Measurements from ENCODE around the gene MAP7D2. TPM values are rescaled to one million over a fixed set of nuclear protein-coding genes. Genes with fewer than 3 reads are reported as not detected.
"Not testable (repeated sequence)": the region's sequence is repeated elsewhere in the genome, so short reads cannot be mapped to it uniquely, and the experiment has no call there.

The MAP7D2 gene
- total RNA-seq: 0.22 TPM

DNA sequence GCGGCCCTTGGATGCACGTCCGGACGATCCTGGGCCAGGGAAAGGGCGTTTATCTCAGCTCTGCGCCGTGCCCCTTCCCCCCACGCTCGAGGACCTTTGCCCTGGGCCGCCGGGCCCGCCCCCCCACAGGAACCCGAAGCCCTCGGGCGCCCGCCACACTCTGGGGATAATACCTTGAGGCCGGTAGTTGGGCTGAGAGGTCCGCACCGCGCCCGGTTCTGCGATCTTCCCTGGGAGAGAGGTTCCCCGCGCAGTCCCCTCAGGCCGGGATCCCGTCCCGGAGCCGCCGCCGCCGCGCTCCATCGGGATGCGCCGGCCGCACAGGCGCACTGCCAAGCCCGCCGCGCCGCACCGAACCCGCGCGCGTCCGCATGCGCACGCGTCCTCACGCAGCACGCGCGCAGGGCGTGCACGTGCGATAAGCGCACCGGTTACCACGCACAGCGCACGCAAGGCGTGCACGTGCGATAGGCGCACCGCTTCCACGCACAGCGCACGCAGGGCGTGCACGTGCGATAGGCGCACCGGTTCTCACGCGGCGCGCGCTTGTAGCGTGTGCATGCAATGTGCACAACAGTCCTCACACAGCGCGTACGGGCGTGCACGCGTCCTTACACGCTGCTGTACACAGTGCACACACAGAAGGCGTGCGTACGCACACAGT lies at the start of gene MAP7D2:
Gene MAP7D2, minus strand, starts transcription at position 331 of the 664 bp plus-strand sequence. Its CDS starts 28 bp downstream, at position 303.
- ATAC-seq (no peak), DNase-seq (ENCODE audit: low spot score) (no peak)
- intact Hi-C loops (cut with DNase I): no loop called here

DNA sequence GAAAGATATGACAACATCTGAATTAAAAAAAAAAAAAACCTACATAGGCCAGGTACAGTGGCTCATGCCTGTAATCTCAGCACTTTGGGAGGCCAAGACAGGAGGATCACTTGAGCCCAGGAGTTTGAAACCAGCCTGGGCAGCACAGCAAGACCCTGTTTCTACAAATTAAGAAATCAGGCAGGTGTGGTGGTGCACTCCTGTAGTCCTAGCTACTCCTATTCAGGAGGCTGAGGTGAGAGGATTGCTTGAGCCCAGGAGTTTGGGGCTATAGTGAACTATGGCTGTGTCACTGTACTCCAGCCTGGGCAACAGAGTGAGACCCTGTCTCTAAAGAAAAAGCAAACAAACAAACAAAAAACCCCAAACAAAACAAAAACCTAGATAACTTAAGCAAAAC lies 45.8 kb upstream of the MAP7D2 start:
- intact Hi-C loops (cut with DNase I); ATAC-seq; DNase-seq (ENCODE audit: low spot score): not testable (repeated sequence)

DNA sequence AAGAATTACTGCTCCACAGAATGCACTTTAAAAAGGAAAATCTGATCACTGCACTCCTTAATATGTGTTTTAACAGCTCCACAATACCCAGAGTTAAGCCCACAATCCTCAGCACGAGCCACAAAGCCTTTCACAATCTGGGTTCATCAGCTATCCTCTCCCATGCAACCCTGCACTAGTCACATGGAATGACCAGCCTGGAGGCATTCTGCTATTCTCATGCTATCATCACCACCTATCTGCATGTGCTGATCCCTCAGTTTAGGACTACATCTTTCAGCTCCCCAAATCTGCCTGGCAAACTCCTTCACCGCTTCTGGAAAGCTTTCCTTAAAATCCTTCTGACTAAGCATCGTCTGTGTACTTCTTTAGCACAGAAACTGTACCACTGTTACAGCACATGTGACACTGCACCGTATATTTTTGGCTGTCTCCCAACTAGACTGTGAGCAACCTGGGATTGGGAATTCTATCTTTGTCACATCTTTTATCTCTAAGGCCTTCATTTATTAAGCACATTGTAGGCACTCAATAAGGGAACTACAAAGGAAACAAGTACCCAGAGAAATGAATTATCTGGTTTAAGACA lies 43.2 kb upstream of the MAP7D2 start:
- DNase-seq (ENCODE audit: low spot score) (no peak), ATAC-seq (no peak)
- intact Hi-C loops (cut with DNase I): no loop called here

DNA sequence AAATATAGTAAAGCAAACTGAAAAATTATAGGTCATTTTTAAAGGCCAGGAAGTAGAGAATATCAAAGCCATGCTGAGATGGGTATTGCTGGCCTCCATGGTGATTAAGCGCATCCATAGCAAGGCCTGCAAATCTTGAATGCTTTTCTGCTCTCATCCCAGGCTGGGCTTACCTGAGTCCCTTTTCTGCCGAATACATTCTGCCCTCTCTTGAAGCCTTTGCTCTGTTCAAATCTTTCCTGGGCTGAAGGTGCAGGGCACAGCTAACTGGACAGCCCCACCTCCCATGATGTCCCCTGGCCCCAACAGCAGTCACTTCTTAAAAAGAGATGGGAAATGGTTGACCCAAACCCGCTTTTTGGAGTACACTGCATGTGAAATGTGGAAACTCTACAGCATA lies 35.0 kb upstream of the MAP7D2 start:
- intact Hi-C loops (cut with DNase I): no loop called here

DNA sequence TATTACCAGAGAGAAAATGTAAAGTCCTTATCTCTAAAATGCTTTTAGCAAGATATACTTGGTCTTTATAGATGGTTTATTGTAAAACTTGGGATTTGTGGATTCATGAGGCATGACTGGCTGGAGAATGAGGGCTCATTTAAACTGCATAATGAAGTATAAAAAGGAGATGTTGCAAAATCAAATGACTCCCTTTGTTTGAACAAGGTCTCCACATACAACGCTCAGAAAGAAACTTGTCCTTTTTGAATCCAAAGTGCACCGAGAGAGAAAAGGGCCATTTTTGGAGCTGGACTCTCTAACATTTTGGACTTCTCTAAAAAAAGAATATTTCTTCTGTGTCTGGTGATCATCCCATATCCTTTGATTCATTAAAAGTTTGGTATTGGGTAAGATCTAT lies 32.6 kb upstream of the MAP7D2 start:
- ATAC-seq (no peak), DNase-seq (ENCODE audit: low spot score) (no peak)
- intact Hi-C loops (cut with DNase I): no loop called here

More for the DNA sequence above, 35.0 kb upstream of the MAP7D2 start:
- DNase-seq (ENCODE audit: low spot score) (no peak), ATAC-seq (no peak)

DNA sequence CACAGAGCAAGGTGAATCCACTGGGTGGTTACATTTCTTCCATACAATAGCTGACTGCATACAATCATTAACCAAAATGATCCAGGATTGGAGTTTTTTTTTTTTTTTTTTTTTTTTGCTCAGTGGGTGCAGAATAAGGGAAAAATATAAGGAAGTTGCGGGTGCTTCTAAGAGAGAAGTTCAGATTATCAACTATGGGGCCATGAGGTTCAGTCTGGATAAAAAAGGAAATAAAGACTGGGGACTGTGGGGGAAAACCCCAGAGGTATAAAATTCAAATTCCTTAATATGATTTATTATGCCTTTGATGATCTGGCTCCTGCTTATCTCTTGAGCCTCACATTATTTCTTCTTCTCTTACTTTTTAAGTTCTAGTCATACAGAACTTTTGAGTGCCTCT lies 30.9 kb upstream of the MAP7D2 start:
- ATAC-seq (no peak), DNase-seq (ENCODE audit: low spot score) (no peak)
- intact Hi-C loops (cut with DNase I): no loop called here

DNA sequence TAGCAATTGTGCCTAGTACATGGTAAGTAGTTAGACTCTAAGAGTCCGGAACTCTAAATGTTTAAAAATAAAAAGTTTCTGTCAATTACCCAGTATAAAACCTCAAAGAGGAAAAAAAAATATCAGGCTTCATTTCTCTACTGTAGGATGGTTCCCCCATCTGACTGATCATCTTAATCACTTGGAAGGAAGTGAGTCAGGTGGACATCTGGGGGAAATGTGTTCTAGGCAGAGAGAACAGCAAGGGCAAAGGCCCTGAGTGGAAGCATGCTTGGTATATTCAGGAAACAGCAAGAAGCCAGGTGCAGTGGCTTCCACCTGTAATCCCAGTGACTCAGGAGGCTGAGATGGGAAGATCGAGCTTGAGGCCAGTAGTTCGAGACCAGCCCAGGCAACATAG lies 27.8 kb upstream of the MAP7D2 start:
- ATAC-seq: no peak
- intact Hi-C loops (cut with DNase I): no loop called here
- DNase-seq (ENCODE audit: low spot score): no peak

DNA sequence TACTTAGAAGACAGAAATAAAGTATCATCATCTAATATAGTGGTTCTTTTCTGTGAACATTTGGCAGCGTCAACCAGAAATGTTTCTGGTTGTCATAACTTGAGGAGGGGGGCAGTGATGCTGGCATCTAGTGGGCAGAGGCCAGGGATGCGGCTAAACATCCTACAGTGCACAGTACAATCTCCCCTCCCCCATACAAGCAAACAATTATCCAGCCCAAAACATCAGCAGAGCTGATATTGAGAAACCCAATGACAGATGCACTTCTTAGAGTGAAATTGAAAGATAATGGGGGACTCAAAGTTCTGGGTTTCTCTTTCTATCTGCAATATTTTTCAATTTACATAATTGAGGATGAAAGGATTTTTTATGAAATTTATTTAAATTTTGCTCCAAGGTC lies 26.9 kb upstream of the MAP7D2 start:
- no peak for DNase-seq (ENCODE audit: low spot score)
- ATAC-seq: no peak
- intact Hi-C loops (cut with DNase I): no loop called here

DNA sequence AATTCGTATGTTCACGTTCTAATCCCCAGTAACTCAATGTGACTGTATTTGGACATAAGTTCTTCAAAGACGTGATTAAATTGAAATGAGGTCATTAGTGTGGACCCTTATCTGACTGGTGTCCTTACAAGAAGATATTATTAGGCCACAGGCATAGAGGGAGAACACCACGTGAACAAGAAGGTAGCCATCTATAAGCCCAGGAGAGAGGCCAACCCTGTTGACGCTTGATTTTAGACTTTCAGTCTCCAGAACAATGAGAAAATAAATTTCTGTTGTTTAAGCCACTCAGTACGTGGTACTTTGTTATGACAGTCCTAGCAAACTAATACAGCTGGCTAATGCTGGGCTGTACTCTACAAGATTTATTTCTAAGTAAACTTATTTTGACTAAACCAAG lies 26.4 kb upstream of the MAP7D2 start:
- intact Hi-C loops (cut with DNase I): no loop called here
- ATAC-seq (no peak), DNase-seq (ENCODE audit: low spot score) (no peak)

DNA sequence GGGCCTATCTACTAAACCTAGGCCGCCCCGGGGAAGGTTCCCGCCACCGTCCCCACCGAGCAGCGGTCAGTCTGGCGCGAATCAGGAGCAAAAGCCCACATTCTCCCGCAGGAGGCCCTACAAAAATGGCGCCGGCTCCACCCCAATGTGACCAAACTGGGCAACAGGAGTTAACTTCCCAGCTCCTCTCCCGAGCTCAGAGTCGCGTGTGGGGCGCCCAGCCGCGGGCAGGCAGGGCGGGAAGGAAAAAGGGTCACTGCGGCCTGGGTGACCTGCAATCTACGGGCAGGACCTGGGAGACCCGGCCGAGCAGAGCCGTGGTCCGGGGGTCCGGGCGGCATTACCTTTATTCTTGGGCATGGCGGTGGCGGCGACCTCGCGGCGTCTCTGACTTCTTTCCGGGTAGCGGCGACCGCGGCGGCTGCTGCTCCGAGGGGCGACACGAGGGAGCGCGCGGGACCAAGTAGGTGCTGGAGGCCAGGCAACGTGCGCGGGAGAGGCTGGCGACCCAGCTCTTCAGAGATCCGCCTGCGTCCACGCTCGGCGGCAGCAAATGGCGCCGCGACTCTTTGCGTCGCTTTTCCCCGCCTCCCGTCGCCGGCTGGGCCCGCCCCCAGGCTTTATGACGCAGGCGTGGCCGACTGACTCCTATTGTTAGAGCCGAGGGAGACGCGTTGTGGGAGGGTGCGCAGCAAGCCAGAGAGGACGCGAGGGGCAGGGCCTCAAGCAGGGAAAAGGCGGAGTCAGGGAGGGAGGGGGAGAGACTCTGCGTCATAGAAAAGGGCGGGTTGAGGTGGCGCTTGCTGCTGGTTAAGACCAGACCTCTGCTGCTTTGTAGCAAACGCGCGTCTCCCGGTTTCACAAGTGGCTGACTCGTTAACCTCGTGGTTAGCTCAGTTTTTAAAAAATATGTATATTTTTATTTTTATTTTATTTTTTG lies 24.8 kb upstream of the MAP7D2 start, which contains the start of gene EIF1AX:
Gene EIF1AX, minus strand, starts transcription at position 558 of the 940 bp plus-strand sequence. Its CDS starts 198 bp downstream, at position 360.
- DNase-seq (ENCODE audit: low spot score) (peak; percentile 99), ATAC-seq (peak; percentile 99)
- intact Hi-C loops (cut with DNase I): no loop called here

DNA sequence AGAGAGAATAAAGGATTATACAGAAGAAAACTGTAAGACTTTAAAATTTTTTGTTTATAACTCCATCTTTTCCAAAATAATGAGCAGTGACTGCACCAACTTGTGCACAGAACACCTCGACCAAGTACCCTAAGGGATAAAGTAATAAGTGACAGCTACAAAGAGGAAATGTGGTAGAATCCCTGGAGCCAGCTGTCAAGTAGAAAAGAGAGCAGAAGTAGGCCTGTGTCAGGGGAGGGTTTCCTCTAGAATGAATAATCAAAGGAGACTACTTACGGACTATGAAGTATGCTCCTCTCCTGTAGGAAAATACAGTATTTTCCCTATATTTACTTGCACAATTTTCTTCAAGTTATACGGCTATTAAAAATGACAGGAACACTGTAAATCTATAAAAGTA lies 23.7 kb upstream of the MAP7D2 start:
- ATAC-seq: no peak
- intact Hi-C loops (cut with DNase I): no loop called here

DNA sequence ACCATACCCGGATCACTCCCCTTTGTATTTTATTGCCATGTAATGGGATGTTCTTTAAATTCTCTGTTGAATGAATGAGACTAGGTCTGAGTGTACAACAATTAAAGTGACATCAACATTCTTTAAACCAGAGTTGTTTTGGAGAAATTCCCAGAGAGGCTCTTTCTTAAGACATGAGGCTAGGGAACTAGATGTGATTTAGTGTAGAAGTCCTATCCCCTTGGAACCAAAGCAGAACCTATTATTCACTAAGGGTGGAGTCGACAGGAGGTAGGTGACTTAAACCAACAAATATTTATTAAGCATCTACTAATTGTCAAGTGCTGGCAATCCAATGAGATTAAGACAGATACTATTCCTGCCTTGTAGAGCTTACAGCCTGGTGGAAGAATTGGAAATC lies 23.3 kb upstream of the MAP7D2 start:
- intact Hi-C loops (cut with DNase I): no loop called here
- DNase-seq (ENCODE audit: low spot score): no peak
- ATAC-seq: no peak

More for the DNA sequence above, 23.7 kb upstream of the MAP7D2 start:
- DNase-seq (ENCODE audit: low spot score): no peak

DNA sequence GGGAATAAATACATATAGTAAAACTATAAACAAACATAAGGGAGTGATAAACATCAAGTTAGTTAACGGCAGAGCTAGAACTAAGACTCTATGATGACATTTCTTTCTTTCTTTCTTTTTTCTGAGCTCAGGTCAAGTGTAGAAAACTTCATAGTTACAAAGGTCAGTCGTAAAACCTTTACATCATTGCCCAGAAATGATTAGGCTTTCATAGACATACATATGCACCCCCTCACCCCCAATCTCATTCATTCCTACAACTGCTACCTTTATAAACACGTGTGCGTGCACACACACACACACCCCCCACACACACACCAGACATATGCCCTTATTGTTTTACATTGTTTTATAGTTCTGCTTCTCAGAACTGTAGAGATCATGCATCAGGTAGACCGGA lies 19.2 kb upstream of the MAP7D2 start:
- intact Hi-C loops (cut with DNase I): no loop called here
- DNase-seq (ENCODE audit: low spot score) (no peak), ATAC-seq (no peak)

DNA sequence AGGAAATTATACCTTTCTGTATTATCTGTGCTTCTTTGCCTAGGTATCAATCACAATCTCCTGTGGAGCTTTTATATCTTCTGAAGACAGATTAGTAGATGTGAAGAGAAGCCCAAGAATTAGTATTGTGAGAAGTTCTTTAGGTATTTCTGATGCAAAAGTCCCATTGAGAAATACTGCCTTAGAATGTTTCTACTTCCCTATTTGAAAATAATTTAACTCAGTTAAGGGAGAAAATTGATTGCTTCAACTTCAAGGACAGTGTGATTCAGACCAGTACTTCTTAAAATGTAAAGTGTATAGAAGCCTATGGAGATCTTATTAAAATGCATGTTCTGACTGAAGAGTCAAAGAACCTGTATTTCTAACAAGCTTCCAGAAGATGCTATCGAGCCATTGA lies 16.0 kb upstream of the MAP7D2 start:
- DNase-seq (ENCODE audit: low spot score): no peak
- intact Hi-C loops (cut with DNase I): no loop called here
- ATAC-seq: no peak

DNA sequence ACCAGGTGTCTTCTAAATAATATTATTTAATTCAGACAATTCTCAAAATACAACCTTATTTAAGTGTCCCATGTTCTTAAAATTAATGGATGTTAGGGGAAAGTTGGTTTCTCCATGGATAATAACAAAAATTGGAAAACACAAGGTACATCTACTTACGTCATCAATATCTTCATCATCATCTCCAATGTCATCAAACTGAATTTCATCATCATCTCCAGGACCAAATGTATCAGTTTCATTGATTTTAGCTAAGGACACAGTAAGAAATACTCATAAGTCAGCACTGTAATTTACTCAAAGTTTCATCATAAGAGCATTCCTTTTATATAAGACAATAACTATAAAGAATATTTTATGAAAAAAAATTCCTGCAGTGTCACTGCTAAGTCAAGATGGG lies 13.7 kb upstream of the MAP7D2 start:
- DNase-seq (ENCODE audit: low spot score): no peak
- intact Hi-C loops (cut with DNase I): no loop called here
- ATAC-seq: no peak

DNA sequence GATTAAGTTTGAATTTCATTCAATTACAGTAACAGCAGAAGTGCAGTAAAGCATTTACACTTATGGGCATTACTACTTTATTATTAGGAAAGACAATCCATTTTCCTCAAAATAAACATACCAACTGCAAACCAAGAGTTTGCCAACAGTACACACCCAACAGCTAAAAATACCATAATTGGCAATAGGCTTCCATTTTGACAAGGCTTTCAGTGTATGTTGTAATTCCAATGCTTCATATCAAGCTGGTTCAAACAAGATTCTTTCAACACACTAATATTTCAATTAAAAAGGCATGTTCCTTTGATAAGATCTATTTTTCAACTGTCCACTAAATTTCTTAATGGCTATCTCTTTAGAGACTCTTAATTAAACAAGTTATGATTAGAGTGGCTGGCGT lies 12.8 kb upstream of the MAP7D2 start:
- intact Hi-C loops (cut with DNase I): no loop called here
- ATAC-seq (no peak), DNase-seq (ENCODE audit: low spot score) (no peak)

DNA sequence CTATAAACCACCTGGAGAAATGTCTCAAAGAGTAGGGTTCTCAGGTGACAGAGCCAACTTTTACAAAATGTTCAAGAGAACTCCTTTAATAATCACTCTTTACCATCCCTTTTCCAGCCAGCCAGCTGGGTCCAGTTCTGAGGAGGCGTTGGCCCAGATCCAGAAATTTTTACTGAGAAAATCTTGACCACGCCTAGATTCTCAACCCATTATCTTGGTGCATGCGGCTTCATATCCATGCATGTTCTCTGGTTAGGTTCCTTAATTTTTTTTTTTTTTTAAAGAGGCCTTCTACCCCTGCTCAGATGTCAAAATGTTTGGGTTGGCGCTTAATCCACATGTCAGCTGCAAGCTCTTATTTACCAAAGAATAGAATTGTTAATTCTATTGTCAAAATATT lies 12.0 kb upstream of the MAP7D2 start:
- ATAC-seq (peak; percentile 46), DNase-seq (ENCODE audit: low spot score) (no peak)
- intact Hi-C loops (cut with DNase I): no loop called here

DNA sequence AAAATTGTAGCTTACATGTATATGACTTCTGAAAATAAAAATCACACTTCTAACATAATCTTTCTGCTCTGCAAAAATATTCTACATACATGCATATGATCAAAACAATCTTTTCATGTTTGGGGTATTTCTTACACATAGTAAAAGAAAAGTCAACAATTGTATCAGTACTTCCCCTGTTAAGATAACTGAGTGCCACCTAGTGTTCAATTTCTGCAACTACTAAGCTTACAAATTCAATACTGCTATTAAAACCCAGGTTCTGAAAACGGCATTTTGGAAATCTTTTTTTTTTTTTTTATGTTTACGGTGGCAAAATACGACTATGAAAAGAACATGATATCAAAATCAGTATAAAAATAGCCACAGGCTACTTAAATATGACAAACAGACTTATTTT lies 10.7 kb upstream of the MAP7D2 start:
- DNase-seq (ENCODE audit: low spot score); intact Hi-C loops (cut with DNase I): not testable (repeated sequence)
- ATAC-seq: peak; percentile 72

DNA sequence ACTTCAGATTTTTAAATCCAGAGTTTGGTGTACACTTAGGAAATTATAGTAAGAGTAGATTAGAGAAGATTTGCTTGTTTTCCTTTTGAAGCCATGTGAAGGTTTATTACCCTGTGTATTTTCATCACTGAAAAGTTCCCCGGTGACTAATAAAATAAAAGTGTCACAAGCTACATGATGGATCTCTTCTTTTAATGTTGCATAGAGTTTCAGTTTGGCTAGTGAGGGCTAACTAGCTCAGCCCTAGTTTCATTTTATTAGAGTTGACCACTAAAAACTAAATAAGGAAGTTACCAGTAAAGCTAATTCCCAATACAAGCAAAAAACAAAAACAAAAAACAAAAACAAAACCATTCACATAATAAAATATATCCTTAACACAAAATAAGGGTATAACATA lies 10.1 kb upstream of the MAP7D2 start:
- DNase-seq (ENCODE audit: low spot score); ATAC-seq; intact Hi-C loops (cut with DNase I): not testable (repeated sequence)

DNA sequence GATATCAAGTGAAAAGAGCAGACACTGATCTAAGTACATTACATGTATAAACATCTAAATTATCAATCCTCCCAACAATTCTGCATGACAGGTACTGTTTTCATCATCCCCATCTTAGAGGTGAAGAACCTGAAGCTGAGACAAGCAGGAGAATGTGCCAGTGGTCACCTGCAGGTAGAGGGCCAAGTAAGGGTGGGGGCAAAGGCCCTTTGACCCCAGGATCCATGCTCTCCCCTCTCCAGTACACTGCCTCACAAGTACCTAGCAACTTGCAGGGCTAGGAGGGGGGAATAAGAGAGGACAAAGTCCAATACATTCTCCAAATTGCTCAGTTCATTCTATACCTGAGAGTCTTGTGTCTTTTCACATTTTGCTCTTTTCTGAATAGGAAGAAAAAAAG lies 8.3 kb upstream of the MAP7D2 start:
- no peak for ATAC-seq
- intact Hi-C loops (cut with DNase I): no loop called here
- DNase-seq (ENCODE audit: low spot score): no peak
